PC-9 (cell line): ENCODE data around the gene STN1.

Source experiments
- CTCF ChIP-seq: fragments of 200-600 bp; sonication (generic); conservative IDR thresholded peaks from 2 replicates; pipeline ENCODE4 v1.6.1; 2017; ENCODE audit warnings: mixed run types, antibody characterized with exemption, mild to moderate bottlenecking, moderate library complexity
- EZH2 ChIP-seq: fragments of 200-600 bp; sonication (generic); IDR thresholded peaks from 2 replicates; pipeline ENCODE4 v1.8.0; 2017; ENCODE audit warnings: antibody characterized with exemption, low read depth

DNA sequence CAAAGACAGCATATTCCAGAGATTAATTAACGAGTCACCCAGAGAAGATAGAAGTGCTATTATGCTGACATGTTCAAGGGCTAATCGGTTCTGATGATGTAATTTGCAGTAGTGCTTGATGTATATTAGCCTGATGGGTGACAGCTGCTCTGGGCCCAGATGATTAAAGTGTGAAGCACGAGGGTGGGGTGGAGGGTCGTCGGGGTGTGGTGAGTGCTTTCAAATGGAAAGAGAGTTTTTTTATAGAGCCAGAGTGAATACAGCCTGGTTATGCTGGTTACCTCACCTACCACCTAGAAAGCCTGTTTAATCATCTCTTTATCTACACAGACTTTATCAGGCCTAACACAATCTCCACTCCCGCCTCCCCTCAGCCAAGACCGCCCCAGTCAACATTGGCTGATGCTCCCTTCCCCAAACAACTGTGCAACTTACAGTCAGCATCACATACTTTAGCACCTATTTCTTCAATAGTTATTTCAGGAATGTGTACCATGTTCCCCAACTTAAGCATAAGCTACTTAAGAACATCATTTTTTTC, 11.5 kb upstream of the STN1 start:
- TF ChIP-seq CTCF, result no peak
- no peak for TF ChIP-seq EZH2
